K562 (cell line): Measurements from ENCODE around the gene LCLAT1. TPM values are rescaled to one million over a fixed set of nuclear protein-coding genes. Genes with fewer than 3 reads are reported as not detected.
A peak's percentile ranks its signal among the peaks of the same experiment; 100 is the strongest.

ENCODE experiments used
- CBX3 ChIP-seq, 2 experiments: IDR thresholded peaks; 1 replicate in 1 of 2; 2 replicates in 1 of 2; pipeline ENCODE4 v1.6.1; 2012; ENCODE audit warnings: inconsistent platforms in 2 of 2, low read length in 2 of 2, borderline replicate concordance in 1 of 2, control low read depth in 1 of 2
- CBX8 ChIP-seq: fragments of 200-600 bp; sonication (generic); IDR thresholded peaks from 2 replicates; pipeline ENCODE4 v1.6.1; 2012; ENCODE audit warnings: borderline replicate concordance, mixed run types, low read depth, mild to moderate bottlenecking, moderate library complexity, mixed read lengths, low read length, control low read depth, inconsistent platforms; ENCODE audit not compliant: poor library complexity, severe bottlenecking; ENCODE audit errors: extremely low read depth
- CREB1 ChIP-seq, 2 experiments: sonication (generic) in 1 of 2; formaldehyde crosslinking in 1 of 2; IDR thresholded peaks; 2 replicates each; pipeline versions ENCODE4 v1.6.1 to v1.8.0; 2012 to 2022; ENCODE audit warnings: inconsistent platforms in 1 of 2, mild to moderate bottlenecking in 1 of 2, missing genetic modification reagents in 1 of 2, moderate library complexity in 1 of 2
- CREM ChIP-seq: IDR thresholded peaks from 2 replicates; pipeline ENCODE4 v1.6.1; 2014; ENCODE audit warnings: antibody characterized with exemption, low read depth
- GABPB1 ChIP-seq: sonication (generic); formaldehyde crosslinking; IDR thresholded peaks from 2 replicates; pipeline ENCODE4 v1.8.0; 2022; ENCODE audit warnings: mild to moderate bottlenecking, missing genetic modification reagents
- HMGN3 ChIP-seq: IDR thresholded peaks from 2 replicates; pipeline ENCODE4 v1.6.1; 2011; ENCODE audit warnings: borderline replicate concordance, low read depth, mild to moderate bottlenecking, mixed read lengths, low read length; ENCODE audit not compliant: insufficient read length; ENCODE audit errors: extremely low read depth
- KAT2B ChIP-seq: IDR thresholded peaks from one replicate; pipeline ENCODE4 v1.6.1; 2012; ENCODE audit warnings: low read depth, mild to moderate bottlenecking, control low read depth, inconsistent platforms, low read length, moderate library complexity
- MEIS2 ChIP-seq: fragments of 450-650 bp; IDR thresholded peaks from 2 replicates; pipeline ENCODE4 v1.6.1; 2014; ENCODE audit warnings: mild to moderate bottlenecking; ENCODE audit not compliant: partially characterized antibody
- NFE2 ChIP-seq: IDR thresholded peaks from 2 replicates; pipeline ENCODE4 v1.6.1; 2014; ENCODE audit warnings: antibody characterized with exemption, low read depth
- NRF1 ChIP-seq, 2 experiments: fragments of 450-650 bp; IDR thresholded peaks in 1 of 2; conservative IDR thresholded peaks in 1 of 2; 2 replicates each; pipeline ENCODE4 v1.6.1; 2014; ENCODE audit warnings: mild to moderate bottlenecking in 2 of 2
- POLR2AphosphoS5 ChIP-seq: IDR thresholded peaks from 2 replicates; pipeline ENCODE4 v1.6.1; 2011; ENCODE audit warnings: mild to moderate bottlenecking, low read depth, low read length, moderate library complexity; ENCODE audit not compliant: control insufficient read depth, insufficient read depth
- PTBP1 ChIP-seq: fragments of 200-400 bp; formaldehyde crosslinking; IDR thresholded peaks from 2 replicates; pipeline ENCODE4 v1.6.1; 2017; ENCODE audit warnings: low read depth, low read length
- RBM39 ChIP-seq: fragments of 200-400 bp; formaldehyde crosslinking; optimal IDR thresholded peaks from 2 replicates; pipeline ENCODE3; 2018; ENCODE audit warnings: low read depth, low read length
- ZFP36 ChIP-seq: fragments of 150-350 bp; IDR thresholded peaks from 2 replicates; pipeline ENCODE4 v1.6.1; 2018; ENCODE audit warnings: low read length, low read depth; ENCODE audit not compliant: partially characterized antibody
- ZNF445 ChIP-seq: fragments of 250-450 bp; sonication (Bioruptor Pico); IDR thresholded peaks from 2 replicates; pipeline ENCODE4 v1.4.0; 2020; ENCODE audit warnings: low read depth, mild to moderate bottlenecking, moderate library complexity
- ZNF668 ChIP-seq: fragments of 250-450 bp; sonication (Bioruptor Pico); IDR thresholded peaks from 2 replicates; pipeline ENCODE4 v1.8.0; 2022; ENCODE audit warnings: mild to moderate bottlenecking, inconsistent platforms
- ZNF76 ChIP-seq: fragments of 250-450 bp; sonication (Bioruptor Pico); IDR thresholded peaks from 2 replicates; pipeline ENCODE4 v1.4.0; 2020; ENCODE audit warnings: mild to moderate bottlenecking, moderate library complexity, borderline replicate concordance
- ZNF764 ChIP-seq: fragments of 250-450 bp; sonication (Bioruptor Pico); IDR thresholded peaks from 2 replicates; pipeline ENCODE4 v1.4.0; 2020; ENCODE audit warnings: low read depth, mild to moderate bottlenecking, moderate library complexity
- ZNF766 ChIP-seq: fragments of 200-800 bp; sonication (Bioruptor generic); conservative IDR thresholded peaks from 2 replicates; pipeline ENCODE4 v1.6.1; 2016; ENCODE audit warnings: missing genetic modification characterization, missing compliant biosample characterization
- polyA plus RNA-seq, 8 experiments: library from polyadenylated mRNA; depleted of rRNA in 4 of 8; stranded (reverse) in 5 of 8; unstranded in 3 of 8; fragments of >200 nt; fragmentation: Nextera tagmentation in 2 of 8; fragmentation: Illumina TruSeq in 1 of 8; extraction: Ambion mirVana in 2 of 8; extraction: Trizol in 1 of 8; gene quantifications; 2 replicates each; pipeline versions ENCODE4 v1.2.1 to v1.2.3, GENCODE V29; 2011 to 2014; ENCODE audit warnings: inconsistent platforms in 1 of 8, missing spikeins in 1 of 8
- total RNA-seq, 7 experiments: library from RNA; depleted of rRNA in 6 of 7; stranded (reverse); fragments of >200 nt in 6 of 7; fragmentation: Illumina TruSeq in 2 of 7; extraction: Trizol in 2 of 7; gene quantifications; 2 replicates each; pipeline versions ENCODE4 v1.2.1 to v1.2.3, GENCODE V29; 2011 to 2021; ENCODE audit warnings: low replicate concordance in 1 of 7
- TF ChIP-seq, protein P1 (sequence below): fragments of 200-800 bp; sonication (Bioruptor generic); IDR thresholded peaks from 2 replicates; pipeline ENCODE4 v1.6.1; 2017; ENCODE audit warnings: missing genetic modification characterization, missing compliant biosample characterization
- TF ChIP-seq, protein P2 (sequence below): fragments of 450-650 bp; conservative IDR thresholded peaks from 2 replicates; pipeline ENCODE4 v1.6.1; 2016; ENCODE audit warnings: missing genetic modification characterization, low read depth, mild to moderate bottlenecking, missing compliant biosample characterization, moderate library complexity
- TF ChIP-seq, protein P3 (sequence below): sonication (generic); formaldehyde crosslinking; IDR thresholded peaks from 2 replicates; pipeline ENCODE4 v1.8.0; 2022; ENCODE audit warnings: missing genetic modification reagents, mild to moderate bottlenecking, moderate library complexity, borderline replicate concordance

LCLAT1 gene
- total and polyA plus RNA-seq, 9 of the 15 experiments (the other 6 are each of a cell fraction or from before 2014, with no cell fraction given), result 8.9 to 63.3 (median 25.4) TPM

- TF ChIP-seq CBX3 (IDR thresholded peaks at IDR 0.05; ENCODE audit: borderline replicate concordance in 1 of 2, low read length in 2 of 2) (peak in 1 of 2 experiments; percentile 85; a peak in 1 of 3 replicates), POLR2AphosphoS5 (no peak), KAT2B (no peak), ZNF445 (CRISPR knock-in tag) (no peak), HMGN3 (no peak), CREM (peak; percentile 49; the same call in 1 of the 2 replicates), NRF1 (conservative IDR thresholded peaks at IDR 0.05 in 1 of 2, IDR thresholded peaks at IDR 0.05 in 1 of 2) (peak in 1 of 2 experiments; percentile 24; a peak in 1 of 4 replicates), MEIS2 (peak; percentile 35), ZNF668 (CRISPR knock-in tag) (no peak), ZNF76 (CRISPR knock-in tag) (no peak), CBX8 (no peak), ZNF764 (no peak), ZNF766 (CRISPR knock-in tag) (no peak), CREB1 (IDR thresholded peaks at IDR 0.05) (no peak), CREB1 (CRISPR knock-in tag; IDR thresholded peaks at IDR 0.05) (no peak), RBM39 (no peak), PTBP1 (no peak), NFE2 (peak; percentile 67), ZFP36 (peak; percentile 37), GABPB1 (CRISPR knock-in tag) (peak; percentile 29; the same call in 1 of the 2 replicates)
- TF ChIP-seq, protein P1, sequence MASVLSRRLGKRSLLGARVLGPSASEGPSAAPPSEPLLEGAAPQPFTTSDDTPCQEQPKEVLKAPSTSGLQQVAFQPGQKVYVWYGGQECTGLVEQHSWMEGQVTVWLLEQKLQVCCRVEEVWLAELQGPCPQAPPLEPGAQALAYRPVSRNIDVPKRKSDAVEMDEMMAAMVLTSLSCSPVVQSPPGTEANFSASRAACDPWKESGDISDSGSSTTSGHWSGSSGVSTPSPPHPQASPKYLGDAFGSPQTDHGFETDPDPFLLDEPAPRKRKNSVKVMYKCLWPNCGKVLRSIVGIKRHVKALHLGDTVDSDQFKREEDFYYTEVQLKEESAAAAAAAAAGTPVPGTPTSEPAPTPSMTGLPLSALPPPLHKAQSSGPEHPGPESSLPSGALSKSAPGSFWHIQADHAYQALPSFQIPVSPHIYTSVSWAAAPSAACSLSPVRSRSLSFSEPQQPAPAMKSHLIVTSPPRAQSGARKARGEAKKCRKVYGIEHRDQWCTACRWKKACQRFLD, result no peak
- TF ChIP-seq, protein P2, sequence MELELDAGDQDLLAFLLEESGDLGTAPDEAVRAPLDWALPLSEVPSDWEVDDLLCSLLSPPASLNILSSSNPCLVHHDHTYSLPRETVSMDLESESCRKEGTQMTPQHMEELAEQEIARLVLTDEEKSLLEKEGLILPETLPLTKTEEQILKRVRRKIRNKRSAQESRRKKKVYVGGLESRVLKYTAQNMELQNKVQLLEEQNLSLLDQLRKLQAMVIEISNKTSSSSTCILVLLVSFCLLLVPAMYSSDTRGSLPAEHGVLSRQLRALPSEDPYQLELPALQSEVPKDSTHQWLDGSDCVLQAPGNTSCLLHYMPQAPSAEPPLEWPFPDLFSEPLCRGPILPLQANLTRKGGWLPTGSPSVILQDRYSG (tag), result no peak
- TF ChIP-seq, protein P3, sequence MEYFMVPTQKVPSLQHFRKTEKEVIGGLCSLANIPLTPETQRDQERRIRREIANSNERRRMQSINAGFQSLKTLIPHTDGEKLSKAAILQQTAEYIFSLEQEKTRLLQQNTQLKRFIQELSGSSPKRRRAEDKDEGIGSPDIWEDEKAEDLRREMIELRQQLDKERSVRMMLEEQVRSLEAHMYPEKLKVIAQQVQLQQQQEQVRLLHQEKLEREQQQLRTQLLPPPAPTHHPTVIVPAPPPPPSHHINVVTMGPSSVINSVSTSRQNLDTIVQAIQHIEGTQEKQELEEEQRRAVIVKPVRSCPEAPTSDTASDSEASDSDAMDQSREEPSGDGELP (CRISPR knock-in tag), result peak; percentile 64; the same call in 1 of the 2 replicates
Observed at GRCh38 chr2:30666266-30666874, 219.3 kb downstream of the LCLAT1 start (continued).
